ENCODE measurements around the gene PTCHD1.

The PTCHD1 gene

GRCh38 chrX:23334848-23335599 lies at the start of gene PTCHD1:
Gene PTCHD1, plus strand, starts transcription at chrX:23334849. Its CDS starts 27 bp downstream, at chrX:23334876.
- no peak for DNase-seq (ENCODE audit: low read depth, low spot score)

- no peak for DNase-seq (ENCODE audit: low read depth, low spot score)
Measured at GRCh38 chrX:23286731-23287130, 47.9 kb upstream of the PTCHD1 start.

GRCh38 chrX:23287191-23287725 lies 47.4 kb upstream of the PTCHD1 start:
- DNase-seq (ENCODE audit: low read depth, low spot score) = no peak

- DNase-seq (ENCODE audit: low read depth, low spot score) = no peak
Measured at GRCh38 chrX:23292354-23292987, 42.2 kb upstream of the PTCHD1 start.

GRCh38 chrX:23292988-23293651 lies 41.5 kb upstream of the PTCHD1 start:
- no peak for DNase-seq (ENCODE audit: low read depth, low spot score)

GRCh38 chrX:23304881-23305280 lies 29.8 kb upstream of the PTCHD1 start:
- DNase-seq (ENCODE audit: low read depth, low spot score) = no peak

- DNase-seq (ENCODE audit: low read depth, low spot score) = no peak
Measured at GRCh38 chrX:23311731-23312130, 22.9 kb upstream of the PTCHD1 start.

GRCh38 chrX:23312136-23312535 lies 22.5 kb upstream of the PTCHD1 start:
- DNase-seq (ENCODE audit: low read depth, low spot score) = no peak

- no peak for DNase-seq (ENCODE audit: low read depth, low spot score)
Measured at GRCh38 chrX:23317799-23318724, 16.6 kb upstream of the PTCHD1 start.

- no peak for DNase-seq (ENCODE audit: low read depth, low spot score)
Measured at GRCh38 chrX:23327104-23327503, 7.5 kb upstream of the PTCHD1 start.

GRCh38 chrX:23331701-23332100 lies 2.9 kb upstream of the PTCHD1 start:
- DNase-seq (ENCODE audit: low read depth, low spot score) = no peak

GRCh38 chrX:23332101-23332887 lies 2.4 kb upstream of the PTCHD1 start:
- DNase-seq (ENCODE audit: low read depth, low spot score) = no peak

- no peak for DNase-seq (ENCODE audit: low read depth, low spot score)
Measured at GRCh38 chrX:23332888-23333821, 1.5 kb upstream of the PTCHD1 start.

- DNase-seq (ENCODE audit: low read depth, low spot score) = no peak
Measured at GRCh38 chrX:23333842-23334520, 668 bp upstream of the PTCHD1 start.

- no peak for DNase-seq (ENCODE audit: low read depth, low spot score)
Measured at GRCh38 chrX:23334521-23334847, 165 bp upstream of the PTCHD1 start.

- no peak for DNase-seq (ENCODE audit: low read depth, low spot score)
Measured at GRCh38 chrX:23338334-23338733, 3.7 kb downstream of the PTCHD1 start.

- no peak for DNase-seq (ENCODE audit: low read depth, low spot score)
Measured at GRCh38 chrX:23341452-23341851, 6.8 kb downstream of the PTCHD1 start.

GRCh38 chrX:23344238-23344903 lies 9.7 kb downstream of the PTCHD1 start:
- DNase-seq (ENCODE audit: low read depth, low spot score) = no peak

GRCh38 chrX:23344904-23345271 lies 10.2 kb downstream of the PTCHD1 start:
- no peak for DNase-seq (ENCODE audit: low read depth, low spot score)
